HFF-Myc (cell line): Measurements from ENCODE around the gene ZNF85.
"Not testable (repeated sequence)": the region's sequence is repeated elsewhere in the genome, so short reads cannot be mapped to it uniquely, and the experiment has no call there.

Experiments used
- DNase-seq: peaks from one replicate; pipeline ENCODE4 v3.0.0-alpha.2; 2011; ENCODE audit warnings: low read depth; ENCODE audit errors: extremely low read depth
- H3K4me3 ChIP-seq: replicated peaks from 2 replicates; pipeline ENCODE4 v1.5.1; 2011; ENCODE audit warnings: low read depth, mild to moderate bottlenecking, control low read depth, low read length
- CTCF ChIP-seq: IDR thresholded peaks from 2 replicates; pipeline ENCODE4 v1.5.1; 2012; ENCODE audit warnings: mild to moderate bottlenecking, low read depth, low read length, control low read depth; ENCODE audit errors: missing control alignments

ZNF85 gene

GRCh38 chr19:20964798-20965197 is 41.7 kb downstream of the ZNF85 start:
- no peak for DNase-seq
- no peak overlapping the region for H3K4me3 ChIP-seq
- peak; percentile 3 for TF ChIP-seq CTCF

- DNase-seq: no peak
- H3K4me3 ChIP-seq: no peak overlapping the region
- no peak for TF ChIP-seq CTCF
Measured at GRCh38 chr19:20968092-20968491, 45.0 kb downstream of the ZNF85 start.

GRCh38 chr19:20969498-20969897 is 46.4 kb downstream of the ZNF85 start:
- no peak for TF ChIP-seq CTCF
- no peak for DNase-seq
- no peak overlapping the region for H3K4me3 ChIP-seq

GRCh38 chr19:20969898-20970297 is 46.8 kb downstream of the ZNF85 start:
- no peak for TF ChIP-seq CTCF
- DNase-seq: no peak
- no peak overlapping the region for H3K4me3 ChIP-seq

GRCh38 chr19:20992788-20993187 is 69.7 kb downstream of the ZNF85 start:
- not testable (repeated sequence) for DNase-seq, H3K4me3 ChIP-seq

GRCh38 chr19:20999731-21000352 is 76.8 kb downstream of the ZNF85 start:
- TF ChIP-seq CTCF: no peak
- DNase-seq: peak; percentile 26

More at GRCh38 chr19:20999731-21000352, 76.8 kb downstream of the ZNF85 start:
- H3K4me3 ChIP-seq: peak overlapping the region; percentile 37
